ENCODE results near the gene AGPS.
"Not testable (repeated sequence)": the region's sequence is repeated elsewhere in the genome, so short reads cannot be mapped to it uniquely, and the experiment has no call there.

The AGPS gene

DNA sequence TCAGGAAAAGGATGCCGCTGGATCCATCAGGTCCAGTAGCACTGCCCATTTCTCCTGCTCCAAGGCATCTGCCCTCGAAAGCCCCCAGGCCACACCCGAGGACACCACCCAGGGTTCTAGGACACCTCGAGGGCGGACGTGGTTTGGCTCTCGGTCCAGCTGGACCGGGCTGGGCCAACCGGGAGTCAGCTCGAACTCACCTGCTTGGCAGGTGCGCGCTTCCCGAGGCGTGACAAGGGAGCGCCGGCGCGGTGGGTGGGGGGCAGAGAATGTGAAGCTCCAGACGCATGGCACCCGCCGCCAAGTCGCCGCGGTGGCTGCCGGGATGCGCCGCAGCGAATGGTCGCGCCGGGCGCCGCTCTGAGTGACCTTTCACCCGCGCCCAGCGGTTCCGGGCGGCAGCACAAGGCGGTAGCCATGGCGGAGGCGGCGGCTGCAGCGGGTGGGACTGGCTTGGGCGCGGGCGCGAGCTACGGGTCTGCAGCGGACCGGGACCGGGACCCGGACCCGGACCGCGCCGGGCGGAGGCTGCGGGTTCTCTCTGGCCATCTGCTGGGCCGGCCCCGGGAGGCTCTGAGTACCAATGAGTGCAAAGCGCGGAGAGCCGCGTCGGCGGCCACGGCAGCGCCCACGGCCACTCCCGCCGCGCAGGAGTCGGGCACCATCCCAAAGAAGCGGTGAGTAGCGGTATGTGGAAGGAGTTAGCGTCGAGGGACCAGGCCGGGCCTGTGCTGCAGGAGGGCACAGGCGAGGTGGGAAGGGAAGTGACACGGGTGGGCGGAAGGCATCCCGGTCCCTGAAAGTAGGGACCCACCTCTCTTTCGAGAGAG, at the start of gene AGPS:
Gene AGPS, plus strand, starts transcription at position 401 of the 830 bp plus-strand sequence. Its CDS starts 17 bp downstream, at position 418.
- peak; percentile 72 for DNase-seq

DNA sequence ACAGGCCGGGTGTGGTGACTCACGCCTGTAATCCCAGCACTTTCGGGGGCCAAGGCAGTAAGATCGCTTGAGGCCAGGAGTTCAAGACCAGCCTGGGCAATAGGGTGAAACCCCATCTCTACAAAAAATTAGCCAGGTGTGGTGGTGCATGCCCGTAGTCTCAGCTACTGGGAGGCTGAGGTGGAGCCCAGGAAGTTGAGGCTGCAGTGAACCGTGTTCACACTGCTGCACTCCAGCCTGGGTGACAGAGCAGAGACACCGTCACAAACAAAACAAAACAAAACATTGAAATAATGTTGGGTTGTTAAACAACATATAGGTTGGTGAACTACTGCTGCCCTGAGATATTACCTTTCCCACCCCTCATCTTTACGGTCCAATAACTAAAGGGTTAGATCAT, 48.8 kb upstream of the AGPS start:
- no peak for DNase-seq

DNA sequence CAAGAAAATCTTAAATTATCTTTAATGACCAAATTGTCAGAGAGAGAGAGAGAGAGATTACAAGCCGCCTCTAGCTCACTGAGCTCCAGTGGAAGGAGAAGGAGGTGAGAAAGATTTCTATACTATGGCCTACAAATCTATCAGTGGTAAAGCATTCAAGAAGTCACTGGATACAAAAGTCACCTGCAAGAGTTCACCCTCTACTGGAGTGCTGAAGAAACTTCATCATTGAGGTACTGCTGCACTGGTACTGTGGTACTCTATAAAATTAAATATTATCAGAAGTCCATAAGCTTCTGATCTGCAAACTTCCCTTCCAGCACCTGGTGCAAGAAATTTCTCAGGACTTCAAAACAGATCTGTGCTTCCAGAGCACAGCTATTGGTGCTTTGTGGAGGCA, 48.3 kb upstream of the AGPS start:
- DNase-seq = no peak

DNA sequence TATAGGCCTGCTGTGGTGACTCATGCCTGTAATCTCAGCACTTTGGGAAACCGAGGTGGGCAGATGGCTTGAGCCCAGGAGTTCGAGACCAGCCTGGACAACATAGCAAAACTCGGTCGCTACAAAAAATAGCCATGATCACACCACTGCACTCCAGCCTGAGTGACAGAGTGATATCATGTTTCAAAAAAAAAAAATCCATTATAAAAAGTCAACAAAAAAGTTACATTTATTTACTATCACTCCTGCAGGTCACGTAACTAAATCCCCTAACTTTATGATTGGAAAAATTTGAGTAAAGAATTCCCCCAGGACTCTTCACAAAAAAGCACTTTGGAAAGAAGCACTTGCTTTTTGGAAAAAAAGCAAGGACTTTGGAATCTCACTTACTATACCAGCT, 46.4 kb upstream of the AGPS start:
- no peak for DNase-seq

DNA sequence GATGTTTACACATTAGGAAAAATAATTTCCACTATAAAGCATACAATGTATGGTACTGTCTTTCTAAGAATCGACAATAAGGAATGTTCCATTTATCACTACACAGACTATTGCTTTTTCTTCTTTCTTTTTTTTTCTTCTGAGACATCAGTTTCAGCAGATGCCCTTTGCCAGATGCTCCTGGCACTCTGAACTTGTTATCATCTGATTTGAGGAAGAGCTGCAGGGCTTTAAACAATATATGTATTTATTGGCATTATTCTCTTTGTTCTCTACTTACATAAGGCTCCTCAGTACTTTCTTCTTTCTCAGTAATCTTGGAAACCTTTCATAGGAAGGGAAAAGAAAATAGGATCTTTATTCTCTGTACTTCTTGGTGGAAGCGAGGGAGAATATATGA, 45.0 kb upstream of the AGPS start:
- no peak for DNase-seq

DNA sequence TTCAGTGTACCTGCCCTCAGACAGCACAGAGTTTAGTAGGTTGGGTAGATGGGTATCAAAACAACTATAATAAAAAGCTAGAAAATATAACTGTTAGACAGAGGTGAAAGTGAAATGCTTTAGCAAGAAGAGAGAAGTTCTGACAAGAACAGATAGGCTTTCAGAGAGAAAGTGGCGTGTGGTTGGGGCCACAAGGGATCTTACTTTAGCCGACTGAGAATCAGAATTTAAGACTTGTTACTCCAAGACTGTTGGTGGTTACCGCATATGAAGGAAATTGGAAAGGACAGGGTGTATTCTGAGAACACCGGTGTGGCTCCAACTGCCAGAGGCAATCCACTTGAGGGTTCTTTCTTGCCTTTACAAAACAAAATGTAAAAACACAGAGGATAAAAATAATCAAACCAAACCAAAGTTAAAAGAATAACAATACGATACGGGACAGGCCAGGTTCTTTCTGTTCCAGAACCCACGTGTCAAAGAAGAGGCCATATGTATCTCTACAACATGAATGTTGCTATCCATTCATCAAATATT, 44.4 kb upstream of the AGPS start:
- no peak for DNase-seq

DNA sequence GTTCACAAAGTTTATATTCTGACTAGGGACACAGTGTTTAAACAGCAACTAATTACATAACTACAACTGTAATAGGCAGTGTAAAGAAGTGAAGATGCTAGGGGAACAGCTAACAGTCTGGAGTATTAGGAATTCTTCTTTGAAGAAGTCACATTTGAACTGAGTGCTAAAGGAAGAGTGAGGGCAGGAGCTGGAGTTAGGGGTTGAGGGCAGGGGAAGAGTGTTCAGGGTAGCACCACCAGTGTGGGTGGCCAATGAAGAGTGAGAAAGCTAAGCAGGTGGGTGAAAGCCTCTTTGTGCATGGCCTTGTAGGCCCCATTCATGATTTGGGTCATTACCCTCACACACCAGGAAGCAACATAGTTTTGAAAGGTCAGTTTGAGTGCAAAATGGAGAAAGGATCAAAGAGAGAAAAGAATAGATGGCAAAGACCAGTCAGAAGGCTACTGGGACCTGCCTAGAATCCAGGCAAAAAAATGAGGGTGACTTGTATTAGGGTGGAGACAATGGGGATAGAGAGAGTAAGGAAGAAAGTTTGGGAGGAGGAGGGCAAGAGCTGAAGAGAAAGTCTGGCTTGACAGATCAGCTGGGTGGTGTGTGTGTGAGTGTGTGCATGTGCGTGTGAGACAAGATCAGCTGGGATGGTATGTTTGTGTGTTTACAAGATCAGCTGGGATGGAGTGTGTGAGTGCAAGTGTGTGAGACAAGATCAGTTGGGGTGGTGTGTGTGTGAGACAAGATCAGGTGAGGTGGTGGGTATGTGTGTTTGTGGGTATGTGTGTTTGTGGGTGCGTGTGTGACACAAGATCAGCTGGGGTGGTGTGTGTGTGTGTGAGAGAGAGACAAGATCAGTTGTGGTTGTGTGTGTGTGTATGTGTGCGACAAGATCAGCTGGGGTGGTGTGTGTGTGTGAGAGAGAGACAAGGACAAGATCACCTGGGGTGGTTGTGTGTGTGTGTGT, 43.6 kb upstream of the AGPS start:
- no peak for DNase-seq

DNA sequence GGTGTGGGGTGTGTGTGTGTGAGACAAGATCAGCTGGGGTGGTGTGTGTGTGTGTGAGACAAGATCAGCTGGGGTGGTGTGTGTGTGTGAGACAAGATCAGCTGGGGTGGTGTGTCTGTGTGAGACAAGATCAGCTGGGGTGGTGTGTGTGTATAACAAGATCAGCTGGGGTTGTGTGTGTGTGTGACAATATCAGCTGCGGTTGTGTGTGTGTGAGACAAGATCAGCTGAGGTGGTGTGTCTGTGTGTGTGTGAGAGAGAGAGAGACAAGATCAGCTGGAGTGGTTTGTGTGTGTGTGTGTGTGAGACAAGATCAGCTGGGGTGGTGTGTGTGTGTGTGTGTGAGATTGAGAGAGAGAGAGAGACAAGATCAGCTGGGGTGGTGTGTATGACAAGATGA, 41.9 kb upstream of the AGPS start:
- not testable (repeated sequence) for DNase-seq

DNA sequence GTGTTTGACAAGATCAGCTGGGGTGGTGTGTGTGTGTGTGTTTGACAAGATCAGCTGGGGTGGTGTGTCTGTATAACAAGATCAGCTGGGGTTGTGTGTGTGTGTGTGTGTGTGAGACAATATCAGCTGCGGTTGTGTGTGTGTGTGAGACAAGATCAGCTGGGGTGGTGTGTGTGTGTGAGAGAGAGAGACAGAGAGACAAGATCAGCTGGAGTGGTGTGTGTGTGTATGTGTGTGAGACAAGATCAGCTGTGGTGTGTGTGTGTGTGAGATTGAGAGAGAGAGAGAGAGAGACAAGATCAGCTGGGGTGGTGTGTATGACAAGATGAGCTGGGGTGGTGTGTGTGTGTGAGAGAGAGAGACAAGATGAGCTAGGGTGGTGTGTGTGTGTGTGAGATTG, 41.5 kb upstream of the AGPS start:
- not testable (repeated sequence) for DNase-seq

DNA sequence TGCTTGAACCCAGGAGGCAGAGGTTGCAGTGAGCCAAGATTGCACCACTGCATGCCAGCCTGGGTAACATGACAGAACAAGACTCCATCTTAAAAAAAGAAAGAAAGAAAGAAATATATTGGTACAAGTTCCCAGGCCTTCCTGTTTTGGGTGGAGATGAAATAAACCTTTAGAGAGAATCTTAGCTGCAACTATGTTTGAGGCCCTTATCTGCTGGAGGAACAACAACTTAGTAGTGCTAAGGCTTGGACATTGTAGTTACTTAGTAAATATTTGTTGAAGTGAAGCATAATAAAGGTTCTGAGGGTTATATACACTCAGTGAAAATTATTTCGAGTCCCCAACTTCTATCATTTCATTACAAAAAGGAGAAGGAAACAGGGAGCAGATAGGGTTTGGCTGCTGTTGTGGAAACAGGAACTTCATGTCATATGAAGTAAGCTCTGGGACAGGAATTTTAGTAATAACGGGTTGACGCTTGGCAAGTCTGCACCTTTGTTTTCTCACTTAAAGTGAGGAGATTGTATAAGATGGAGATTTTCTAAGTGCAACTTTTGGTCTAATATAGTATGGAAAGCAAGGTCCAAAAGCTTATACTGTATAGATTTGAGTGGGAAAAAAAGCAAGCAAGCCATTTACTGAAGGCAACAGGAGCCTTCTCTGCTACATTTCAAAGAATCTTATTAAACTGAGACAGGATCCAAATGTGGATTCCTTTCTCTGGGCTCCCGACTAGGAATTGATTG, 40.0 kb upstream of the AGPS start:
- no peak for DNase-seq

DNA sequence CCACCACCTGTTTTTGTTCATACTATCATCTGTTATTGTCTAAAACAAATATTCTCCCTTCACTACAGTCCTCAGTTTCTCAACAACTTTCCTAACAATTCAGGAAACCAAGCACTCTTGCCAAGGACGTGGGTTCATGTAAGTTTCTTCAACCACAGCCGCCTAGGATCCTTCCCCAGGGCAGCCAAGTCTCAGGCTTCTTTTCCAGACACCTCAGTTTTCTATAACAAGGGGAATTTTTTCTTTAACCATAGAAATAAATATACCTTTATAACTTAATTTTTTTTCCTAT, 39.4 kb upstream of the AGPS start:
- no peak for DNase-seq

DNA sequence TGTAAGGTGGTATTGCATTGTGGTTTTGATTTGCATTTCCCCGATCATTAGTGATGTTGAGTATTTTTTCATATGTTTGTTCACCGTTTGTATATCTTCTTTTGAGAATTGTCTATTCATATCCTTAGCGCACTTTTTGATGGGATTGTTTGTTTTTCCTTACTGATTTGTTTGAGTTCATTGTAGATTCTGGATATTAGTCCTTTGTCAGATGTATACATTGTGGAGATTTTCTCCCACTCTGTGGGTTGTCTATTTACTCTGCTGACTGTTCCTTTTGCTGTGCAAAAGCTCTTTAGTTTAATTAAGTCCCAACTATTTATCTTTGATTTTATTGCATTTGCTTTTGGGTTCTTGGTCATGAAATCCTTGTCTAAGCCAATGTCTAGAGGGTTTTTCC, 38.0 kb upstream of the AGPS start:
- DNase-seq = not testable (repeated sequence)

DNA sequence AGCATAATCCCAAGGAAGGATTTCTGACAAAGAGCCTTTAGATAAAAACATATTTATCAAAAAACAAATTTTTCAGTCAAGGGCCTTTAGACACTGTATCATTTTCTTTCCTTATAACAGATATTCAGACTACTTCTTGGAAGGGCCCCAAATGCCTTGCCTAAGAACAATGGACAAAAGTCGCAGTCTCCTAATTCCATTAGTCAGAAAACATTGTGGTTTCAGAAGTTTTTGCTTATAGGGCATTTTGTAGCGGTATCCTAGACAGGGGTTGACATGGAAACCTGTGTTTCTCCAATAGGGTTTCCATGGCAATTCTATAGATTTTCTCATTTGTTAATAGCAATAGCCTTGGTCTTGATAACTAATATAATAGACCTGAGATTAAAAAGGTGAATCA, 36.7 kb upstream of the AGPS start:
- DNase-seq = no peak

DNA sequence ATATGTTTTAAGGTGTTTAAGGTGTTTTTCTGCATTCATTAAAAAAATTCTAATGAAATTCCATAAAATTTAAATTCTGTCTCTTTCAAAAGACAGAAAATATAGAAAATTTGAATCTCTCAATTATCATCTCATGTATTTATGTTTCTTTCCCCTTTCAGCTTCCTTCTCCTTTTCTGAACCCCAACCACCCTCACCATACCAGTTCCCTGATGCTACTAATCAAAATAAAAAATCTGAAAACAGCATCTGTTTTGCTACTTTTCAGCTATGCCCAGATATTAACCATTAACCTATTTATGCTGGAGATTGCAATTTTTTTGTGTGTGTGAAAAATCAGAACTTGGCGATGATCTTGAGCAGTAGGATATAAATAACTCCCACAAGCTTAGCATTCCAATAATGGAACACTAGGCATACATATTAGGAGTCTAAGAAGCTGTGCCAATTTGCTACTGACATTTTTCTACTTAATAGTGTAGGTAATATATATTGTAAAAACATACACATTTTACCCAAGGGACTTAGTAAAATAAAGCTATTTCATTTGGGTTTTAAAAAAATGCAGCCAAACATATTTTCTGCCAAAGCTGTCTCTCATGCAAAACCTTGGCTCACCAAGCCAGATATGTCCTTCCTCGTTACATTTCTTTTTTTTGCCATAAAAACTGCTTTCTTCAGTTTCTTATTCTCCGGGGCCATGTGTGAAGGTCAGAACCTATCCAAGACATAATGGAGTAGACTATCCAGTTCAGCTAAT, 32.6 kb upstream of the AGPS start:
- no peak for DNase-seq

DNA sequence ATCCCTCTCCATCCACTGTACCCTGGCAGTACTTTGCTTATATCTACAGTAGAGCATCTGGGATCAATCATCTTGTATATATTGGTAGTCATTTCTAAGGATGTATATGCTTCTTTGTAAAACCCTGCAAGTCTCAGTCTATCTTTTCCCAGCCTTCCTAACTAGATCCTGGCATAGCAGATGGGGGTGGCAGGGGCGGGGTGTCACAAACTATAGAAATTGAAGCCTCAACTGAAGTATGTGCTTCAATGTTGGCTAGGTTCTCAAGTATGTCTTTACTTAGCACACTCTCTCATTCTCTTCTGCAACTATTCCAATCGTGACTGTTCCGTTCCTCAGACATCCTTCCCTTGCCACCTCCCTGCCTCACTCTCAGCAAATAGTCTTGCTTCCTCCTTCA, 30.1 kb upstream of the AGPS start:
- no peak for DNase-seq

DNA sequence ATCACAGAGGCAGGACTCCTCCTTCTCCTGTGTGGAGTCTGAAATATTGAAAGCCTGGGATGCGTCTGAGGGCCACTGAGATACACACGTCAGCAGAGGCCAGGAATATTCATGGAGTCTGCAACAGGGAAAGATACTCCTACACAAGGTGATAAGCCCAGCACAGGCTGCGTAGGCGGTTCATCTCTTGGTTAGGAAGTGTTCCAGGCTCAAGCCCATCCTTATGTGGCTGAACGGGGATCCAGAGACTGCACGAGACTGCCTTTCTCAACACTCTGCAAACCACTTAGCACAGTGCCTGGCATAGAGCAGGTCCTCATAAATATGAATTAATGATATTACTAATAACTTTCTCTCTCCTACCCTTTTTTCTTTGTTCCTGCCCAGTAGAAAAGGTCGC, 29.2 kb upstream of the AGPS start:
- no peak for DNase-seq

DNA sequence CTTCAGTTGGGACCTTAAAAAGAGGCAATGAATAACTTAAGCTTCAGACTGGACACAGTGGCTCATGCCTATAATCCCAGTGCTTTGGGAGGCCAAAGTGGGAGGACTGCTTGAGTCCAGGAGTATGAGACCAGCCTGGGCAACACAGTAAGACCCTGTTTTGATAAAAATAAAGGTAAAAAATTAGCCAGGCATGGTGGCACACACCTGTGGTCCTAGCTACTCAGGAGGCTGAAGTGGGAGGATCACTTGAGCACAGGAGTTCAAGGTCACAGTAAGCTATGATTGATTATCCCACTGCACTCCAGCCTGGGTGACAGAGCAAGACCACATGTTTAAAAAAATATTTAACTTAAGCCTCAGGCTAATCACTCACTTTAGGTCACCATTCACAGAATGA, 26.8 kb upstream of the AGPS start:
- DNase-seq = not testable (repeated sequence)

DNA sequence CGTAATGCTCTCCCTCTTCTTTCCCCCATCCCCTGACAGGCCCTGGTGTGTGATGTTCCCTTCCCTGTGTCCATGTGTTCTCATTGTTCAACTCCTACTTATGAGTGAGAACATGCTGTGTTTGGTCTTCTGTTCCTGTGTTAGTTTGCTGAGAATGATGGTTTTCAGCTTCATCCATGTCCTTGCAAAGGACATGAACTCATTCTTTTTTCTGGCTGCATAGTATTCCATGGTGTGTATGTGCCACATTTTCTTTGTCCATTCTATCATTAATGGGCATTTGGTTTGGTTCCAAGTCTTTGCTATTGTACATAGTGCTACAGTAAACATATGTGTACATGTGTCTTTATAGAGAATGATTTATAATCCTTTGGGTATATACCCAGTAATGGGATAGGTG, 24.6 kb upstream of the AGPS start:
- not testable (repeated sequence) for DNase-seq

DNA sequence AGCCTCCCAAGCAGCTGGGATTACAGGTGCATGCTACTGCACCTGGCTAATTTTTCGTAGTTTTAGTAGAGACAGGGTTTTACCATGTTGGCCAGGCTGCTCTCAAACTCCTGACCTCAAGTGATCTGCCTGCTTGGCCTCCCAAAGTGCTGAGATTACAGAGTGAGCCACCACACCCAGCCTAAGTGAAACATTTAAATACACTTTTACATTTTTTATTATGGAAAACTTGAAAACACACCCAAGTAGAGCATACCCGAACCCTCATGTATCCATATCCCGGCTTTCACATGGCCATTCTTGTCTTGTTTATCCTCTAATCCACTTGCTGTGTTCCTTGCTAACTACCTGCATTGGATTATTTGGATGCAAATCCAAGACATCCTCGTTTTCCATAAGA, 13.2 kb upstream of the AGPS start:
- no peak for DNase-seq

DNA sequence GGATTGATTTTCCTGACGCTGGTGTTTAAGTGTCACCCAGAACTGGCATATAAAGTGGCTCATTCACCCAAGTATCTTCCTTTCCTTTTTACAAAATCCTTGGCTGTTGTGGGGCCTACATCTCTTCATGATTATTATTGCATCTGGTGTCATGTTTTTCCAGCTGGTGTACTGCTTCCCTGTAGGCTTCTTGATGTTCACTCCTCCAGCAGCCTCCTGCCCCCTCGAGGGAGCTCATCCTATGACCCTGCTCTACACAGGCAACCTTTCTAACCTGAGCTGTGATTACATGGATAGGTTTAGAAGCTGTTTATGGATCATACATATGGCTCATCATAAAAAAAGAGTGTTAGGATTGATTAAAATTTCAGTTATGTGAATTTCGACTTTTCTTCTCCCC, 12.4 kb upstream of the AGPS start:
- DNase-seq = no peak

DNA sequence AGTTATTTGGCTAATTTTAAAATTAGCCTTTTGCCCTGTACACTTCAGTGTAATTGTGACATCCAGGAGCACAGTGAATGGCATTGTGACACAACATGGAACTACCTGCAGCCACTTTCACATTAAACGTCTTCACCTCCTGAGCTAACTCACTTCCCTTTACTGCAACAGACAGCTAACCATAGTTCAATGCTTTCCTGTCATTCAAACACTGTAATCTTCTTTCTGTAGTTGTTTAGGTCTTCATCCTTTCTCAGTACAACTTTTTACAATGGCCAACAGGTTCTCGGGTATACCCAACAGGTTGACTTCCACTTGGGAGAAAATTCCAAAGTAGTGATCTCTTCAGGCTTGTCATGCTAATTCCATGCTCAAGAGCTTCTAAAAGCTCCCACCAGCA, 8.6 kb upstream of the AGPS start:
- DNase-seq = no peak

DNA sequence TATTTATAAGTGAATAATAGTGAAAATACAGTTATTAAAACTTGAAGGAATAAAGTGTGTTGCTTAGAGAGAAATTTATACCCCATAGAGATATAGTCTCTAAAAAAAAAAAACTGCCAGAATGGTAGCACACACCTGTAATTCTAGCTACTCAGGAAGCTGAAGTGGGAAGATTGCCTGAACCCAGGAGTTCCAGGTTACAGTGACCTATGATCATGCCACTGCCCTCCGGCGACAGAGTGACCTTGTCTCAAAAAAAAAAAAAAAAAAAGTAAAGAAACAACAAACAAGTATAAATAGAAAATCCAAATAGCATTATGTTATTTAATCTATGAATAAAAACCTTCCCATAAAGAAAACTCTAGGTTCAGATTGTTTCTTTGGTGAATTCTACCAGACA, 7.4 kb upstream of the AGPS start:
- DNase-seq = no peak
